K562 (cell line): ENCODE measurements around the gene ZNF607.

Source experiments
- CREB1 ChIP-seq, 2 experiments: sonication (generic) in 1 of 2; formaldehyde crosslinking in 1 of 2; IDR thresholded peaks; 2 replicates each; pipeline versions ENCODE4 v1.6.1 to v1.8.0; 2012 to 2022; ENCODE audit warnings: inconsistent platforms in 1 of 2, mild to moderate bottlenecking in 1 of 2, missing genetic modification reagents in 1 of 2, moderate library complexity in 1 of 2
- CREB3 ChIP-seq: fragments of 450-650 bp; conservative IDR thresholded peaks from 2 replicates; pipeline ENCODE4 v1.6.1; 2016; ENCODE audit warnings: missing genetic modification characterization, low read depth, mild to moderate bottlenecking, missing compliant biosample characterization, moderate library complexity
- CTCF ChIP-seq, 3 experiments: IDR thresholded peaks in 2 of 3; conservative IDR thresholded peaks in 1 of 3; 2 replicates each; pipeline ENCODE4 v1.5.1; 2011 to 2012; ENCODE audit warnings: low read length in 3 of 3, mild to moderate bottlenecking in 3 of 3, control low read depth in 2 of 3, improper control_type of control experiment in 1 of 3, inconsistent platforms in 1 of 3, low read depth in 1 of 3, mixed read lengths in 1 of 3, moderate library complexity in 1 of 3; ENCODE audit not compliant: insufficient read depth in 2 of 3
- ID3 ChIP-seq, 2 experiments: fragments of 250-450 bp in 1 of 2; fragments of 450-650 bp in 1 of 2; sonication (Bioruptor Pico) in 1 of 2; IDR thresholded peaks; 2 replicates each; pipeline versions ENCODE4 v1.6.1 to v1.8.0; 2016 to 2021; ENCODE audit warnings: mild to moderate bottlenecking in 2 of 2, moderate library complexity in 2 of 2, missing compliant biosample characterization in 1 of 2, missing genetic modification characterization in 1 of 2
- MTA1 ChIP-seq: fragments of 450-650 bp; IDR thresholded peaks from 2 replicates; pipeline ENCODE4 v1.6.1; 2017; ENCODE audit warnings: borderline replicate concordance
- NONO ChIP-seq, 2 experiments: fragments of 200-400 bp in 1 of 2; fragments of 450-650 bp in 1 of 2; formaldehyde crosslinking in 1 of 2; IDR thresholded peaks; 2 replicates each; pipeline ENCODE4 v1.6.1; 2017; ENCODE audit warnings: low read depth in 2 of 2, mild to moderate bottlenecking in 2 of 2, moderate library complexity in 2 of 2, low read length in 1 of 2
- SETDB1 ChIP-seq: IDR thresholded peaks from one replicate; pipeline ENCODE4 v1.6.1; 2012; ENCODE audit warnings: low read length, control low read depth, inconsistent platforms
- YY1 ChIP-seq, 3 experiments: IDR thresholded peaks; 2 replicates each; pipeline ENCODE4 v1.6.1; 2011; ENCODE audit warnings: low read length in 2 of 3, mild to moderate bottlenecking in 2 of 3, moderate library complexity in 2 of 3, borderline replicate concordance in 1 of 3, control low read depth in 1 of 3, low read depth in 1 of 3; ENCODE audit not compliant: insufficient read depth in 3 of 3, insufficient replicate concordance in 2 of 3, control insufficient read depth in 1 of 3, insufficient read length in 1 of 3; ENCODE audit errors: extremely low read depth in 1 of 3
- ZNF398 ChIP-seq: fragments of 250-450 bp; sonication (Bioruptor Pico); IDR thresholded peaks from 2 replicates; pipeline ENCODE4 v1.8.0; 2021; ENCODE audit warnings: moderate library complexity, mild to moderate bottlenecking, inconsistent platforms

- TF ChIP-seq CREB3 = no peak
- no peak for TF ChIP-seq CREB1 (IDR thresholded peaks at IDR 0.05)
- no peak for TF ChIP-seq CREB1 (CRISPR knock-in tag; IDR thresholded peaks at IDR 0.05)
- no peak for TF ChIP-seq CTCF (IDR thresholded peaks at IDR 0.05 in 2 of 3, conservative IDR thresholded peaks at IDR 0.05 in 1 of 3; ENCODE audit: insufficient read depth in 2 of 3, low read depth in 1 of 3, low read length in 3 of 3)
- no peak for TF ChIP-seq MTA1
- no peak for TF ChIP-seq SETDB1
- TF ChIP-seq ZNF398 (CRISPR knock-in tag) = no peak
- TF ChIP-seq YY1 (IDR thresholded peaks at IDR 0.05; ENCODE audit: borderline replicate concordance in 1 of 3, control insufficient read depth in 1 of 3, extremely low read depth in 1 of 3, insufficient read depth in 3 of 3, insufficient read length in 1 of 3, insufficient replicate concordance in 2 of 3, low read depth in 1 of 3, low read length in 2 of 3) = no peak
- TF ChIP-seq NONO (IDR thresholded peaks at IDR 0.05; ENCODE audit: low read depth in 2 of 2, low read length in 1 of 2) = no peak
- TF ChIP-seq ID3 (CRISPR knock-in tag; IDR thresholded peaks at IDR 0.05) = no peak
- TF ChIP-seq ID3 (tag; IDR thresholded peaks at IDR 0.05) = no peak
Measured at GRCh38 chr19:37738371-37738770, 18.8 kb upstream of the ZNF607 start.
